OCI-LY7 (cell line): ENCODE results near the gene MAVS. TPM values are rescaled to one million over a fixed set of nuclear protein-coding genes. Genes with fewer than 3 reads are reported as not detected.

Source experiments
- BruUV-seq: library from RNA; stranded (reverse); fragments of 400-500 nt; replicated peaks from 2 replicates; lab custom pipeline; 2021; lab: Mats Ljungman, UMichigan
- CTCF ChIA-PET: fragments of 300-600 bp; sonication (Branson Sonifier 250); formaldehyde crosslinking; loops from one replicate; lab custom pipeline; 2022; ENCODE audit warnings: antibody characterized with exemption; ENCODE audit not compliant: unreplicated experiment; lab: Charles Lee
- POLR2A ChIA-PET: fragments of 300-600 bp; sonication (Branson Sonifier 250); formaldehyde crosslinking; loops from one replicate; lab custom pipeline; 2022; ENCODE audit warnings: antibody characterized with exemption; lab: Charles Lee
- DNase-seq: peaks from one replicate; pipeline ENCODE4 v3.0.0-alpha.2; 2015; ENCODE audit warnings: low spot score
- H2AFZ ChIP-seq: fragments of 200-600 bp; sonication (generic), shearing (Covaris generic); 2 replicates; pipeline ENCODE4 v1.6.1; 2014; ENCODE audit warnings: mild to moderate bottlenecking, antibody characterized with exemption, low read length, moderate library complexity
- H3K27ac ChIP-seq: fragments of 200-600 bp; sonication (generic); 2 replicates; pipeline ENCODE4 v1.5.1; 2014; ENCODE audit warnings: mixed run types, low read depth, mild to moderate bottlenecking, moderate library complexity, low read length, inconsistent platforms; ENCODE audit not compliant: poor library complexity, severe bottlenecking
- H3K36me3 ChIP-seq: fragments of 200-600 bp; sonication (generic); 2 replicates; pipeline ENCODE4 v1.6.1; 2014; ENCODE audit warnings: mild to moderate bottlenecking, antibody characterized with exemption, low read length, moderate library complexity, mixed read lengths; ENCODE audit not compliant: insufficient read depth
- H3K4me1 ChIP-seq: fragments of 200-600 bp; sonication (generic); 2 replicates; pipeline ENCODE4 v1.5.1; 2014; ENCODE audit warnings: mild to moderate bottlenecking, low read length; ENCODE audit not compliant: insufficient read depth, poor library complexity, severe bottlenecking
- H3K4me2 ChIP-seq: fragments of 200-600 bp; sonication (generic); 2 replicates; pipeline ENCODE4 v1.6.1; 2014; ENCODE audit warnings: mild to moderate bottlenecking, low read length
- H3K4me3 ChIP-seq: fragments of 200-600 bp; sonication (generic); 2 replicates; pipeline ENCODE4 v1.5.1; 2014; ENCODE audit warnings: mild to moderate bottlenecking, low read depth, low read length; ENCODE audit not compliant: poor library complexity, severe bottlenecking
- H3K79me2 ChIP-seq: fragments of 200-600 bp; sonication (generic); 2 replicates; pipeline ENCODE4 v1.6.1; 2016; ENCODE audit warnings: low read depth, mild to moderate bottlenecking, low read length, moderate library complexity, mixed read lengths; ENCODE audit not compliant: insufficient read depth
- H3K9me2 ChIP-seq: fragments of 200-600 bp; sonication (generic); 2 replicates; pipeline ENCODE4 v1.6.1; 2016; ENCODE audit warnings: mild to moderate bottlenecking, low read length, mixed read lengths; ENCODE audit not compliant: insufficient read depth
- H3K9me3 ChIP-seq: fragments of 200-600 bp; sonication (generic); 2 replicates; pipeline ENCODE4 v1.6.1; 2014; ENCODE audit warnings: mild to moderate bottlenecking, mixed run types, low read length, mixed read lengths
- H4K20me1 ChIP-seq: fragments of 200-600 bp; sonication (generic); 2 replicates; pipeline ENCODE4 v1.6.1; 2014; ENCODE audit warnings: mild to moderate bottlenecking, antibody characterized with exemption, low read length, moderate library complexity, mixed read lengths; ENCODE audit not compliant: insufficient read depth
- EZH2phosphoT487 ChIP-seq: fragments of 200-600 bp; sonication (generic); IDR thresholded peaks from 2 replicates; pipeline ENCODE4 v1.6.1; 2018; ENCODE audit warnings: low read depth, borderline replicate concordance, mild to moderate bottlenecking, mixed run types, antibody characterized with exemption, low read length, moderate library complexity, mixed read lengths
- intact Hi-C: fragments of 100-400 bp; cut with micrococcal nuclease; formaldehyde crosslinking; loops from one replicate; pipeline ENCODE4 v1.10.0; 2022; ENCODE audit not compliant: unreplicated experiment
- total RNA-seq, 2 experiments: library from RNA; depleted of rRNA in 1 of 2; stranded (reverse); fragments of >200 nt in 1 of 2; shearing (Covaris generic) in 1 of 2; gene quantifications; 2 replicates each; pipeline ENCODE4 v1.2.3, GENCODE V29; 2014 to 2022
- TF ChIP-seq, protein P1 (sequence below): fragments of 200-600 bp; sonication (generic); conservative IDR thresholded peaks from 2 replicates; pipeline ENCODE4 v1.5.1; 2014; ENCODE audit warnings: mild to moderate bottlenecking, antibody characterized with exemption, low read length, moderate library complexity, mixed read lengths

The MAVS gene
- total RNA-seq, 2 experiments from 2014 or later = 19.8 to 35.5 TPM

DNA sequence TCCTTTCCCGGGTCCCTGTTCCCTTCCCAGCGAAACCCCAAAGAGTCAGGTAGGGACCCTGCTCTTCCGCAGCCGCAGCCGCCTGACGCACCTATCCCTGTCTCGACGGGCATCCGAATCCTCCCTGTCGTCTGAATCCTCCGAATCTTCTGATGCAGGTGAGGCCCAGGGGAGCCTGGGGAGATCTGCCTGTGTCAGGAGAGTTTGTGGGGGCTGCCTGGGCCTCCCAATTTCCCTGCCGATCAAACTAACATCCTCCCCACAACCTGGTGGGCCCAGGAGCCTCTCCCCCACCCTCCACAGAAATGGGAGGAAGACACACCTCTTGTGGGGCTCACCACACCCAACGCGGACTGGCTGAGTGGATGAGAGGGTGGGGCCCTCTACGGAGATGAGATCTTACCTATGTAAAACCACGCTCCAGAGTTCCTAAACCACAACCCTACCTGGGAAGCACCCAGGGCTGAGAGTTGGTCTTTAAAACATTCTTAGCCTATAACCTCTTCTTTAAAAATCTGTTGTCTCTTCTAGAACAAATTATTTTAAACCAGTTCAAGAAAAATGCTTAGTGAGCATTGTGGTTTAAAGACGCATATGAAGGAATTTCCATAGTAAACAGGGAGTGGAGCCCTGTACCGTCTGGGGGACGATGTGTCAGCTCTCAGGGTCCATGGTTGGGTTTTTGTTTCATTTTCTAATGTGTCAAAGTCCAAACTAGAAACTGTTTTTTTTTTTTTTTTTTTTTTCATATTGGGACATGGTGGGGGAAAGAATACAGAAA, 48.9 kb upstream of the MAVS start:
- no TSS peak for BruUV-seq
- intact Hi-C loops = loop anchor here (2.0 kb wide), 1 partner anchor 49 kb away; the partner anchor contains the start of gene MAVS
- H3K4me1 ChIP-seq = peaks cover 47% of the 10 kb centered on the region
- no peaks in the 10 kb centered on the region; the same call in 1 of the 2 replicates for H4K20me1 ChIP-seq
- H3K36me3 ChIP-seq = peaks cover 47% of the 10 kb centered on the region
- no peak for TF ChIP-seq EZH2phosphoT487
- TF ChIP-seq, protein P1, sequence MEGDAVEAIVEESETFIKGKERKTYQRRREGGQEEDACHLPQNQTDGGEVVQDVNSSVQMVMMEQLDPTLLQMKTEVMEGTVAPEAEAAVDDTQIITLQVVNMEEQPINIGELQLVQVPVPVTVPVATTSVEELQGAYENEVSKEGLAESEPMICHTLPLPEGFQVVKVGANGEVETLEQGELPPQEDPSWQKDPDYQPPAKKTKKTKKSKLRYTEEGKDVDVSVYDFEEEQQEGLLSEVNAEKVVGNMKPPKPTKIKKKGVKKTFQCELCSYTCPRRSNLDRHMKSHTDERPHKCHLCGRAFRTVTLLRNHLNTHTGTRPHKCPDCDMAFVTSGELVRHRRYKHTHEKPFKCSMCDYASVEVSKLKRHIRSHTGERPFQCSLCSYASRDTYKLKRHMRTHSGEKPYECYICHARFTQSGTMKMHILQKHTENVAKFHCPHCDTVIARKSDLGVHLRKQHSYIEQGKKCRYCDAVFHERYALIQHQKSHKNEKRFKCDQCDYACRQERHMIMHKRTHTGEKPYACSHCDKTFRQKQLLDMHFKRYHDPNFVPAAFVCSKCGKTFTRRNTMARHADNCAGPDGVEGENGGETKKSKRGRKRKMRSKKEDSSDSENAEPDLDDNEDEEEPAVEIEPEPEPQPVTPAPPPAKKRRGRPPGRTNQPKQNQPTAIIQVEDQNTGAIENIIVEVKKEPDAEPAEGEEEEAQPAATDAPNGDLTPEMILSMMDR = no peak
- H3K9me3 ChIP-seq = no peaks in the 10 kb centered on the region
- H3K4me2 ChIP-seq = peak overlapping the region; percentile 100
- no peaks in the 10 kb centered on the region for H3K9me2 ChIP-seq
- H3K79me2 ChIP-seq = peaks cover 31% of the 10 kb centered on the region
- H2AFZ ChIP-seq = no peak overlapping the region; the same call in 1 of the 2 replicates
- peak; percentile 65 for DNase-seq
- ChIA-PET CTCF (no interaction called here), POLR2A (no interaction called here)
- peak overlapping the region; percentile 83 for H3K27ac ChIP-seq
- peak overlapping the region; percentile 91 for H3K4me3 ChIP-seq

DNA sequence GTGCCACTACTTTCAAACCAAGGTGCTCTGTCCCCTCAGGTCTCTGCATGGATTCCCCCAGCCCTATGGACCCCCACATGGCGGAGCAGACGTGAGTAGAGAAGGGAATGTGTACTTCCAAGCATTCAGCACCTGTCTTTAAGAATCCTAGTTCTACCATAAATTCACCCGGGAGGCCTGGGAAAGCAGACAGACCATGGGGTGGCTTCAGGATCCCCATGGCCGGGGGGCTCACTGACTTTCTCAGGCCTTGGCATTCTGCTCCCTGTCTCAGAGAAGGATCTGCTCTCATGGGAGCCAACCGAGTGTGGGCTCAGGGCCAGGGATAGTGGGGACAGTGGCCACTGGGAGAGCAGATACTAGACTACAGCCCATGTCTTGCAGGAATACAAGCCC, 48.3 kb upstream of the MAVS start:
- ChIA-PET POLR2A (no interaction called here), CTCF (interaction anchor here (1.9 kb wide), 1 partner anchor 22 kb away, joined by 9 read pairs; the partner anchor contains the start of gene AP5S1)
- peaks cover 53% of the 10 kb centered on the region for H3K36me3 ChIP-seq
- intact Hi-C loops = no loop called here
- no peak for DNase-seq
- peak overlapping the region; percentile 91 for H3K4me3 ChIP-seq
- BruUV-seq = TSS peak; percentile 64
- H3K4me2 ChIP-seq = peak overlapping the region; percentile 100
- peaks cover 47% of the 10 kb centered on the region for H3K4me1 ChIP-seq
- H3K9me3 ChIP-seq = no peaks in the 10 kb centered on the region
- no peaks in the 10 kb centered on the region; the same call in 1 of the 2 replicates for H4K20me1 ChIP-seq
- no peak for TF ChIP-seq EZH2phosphoT487
- TF ChIP-seq, protein P1 = no peak
- no peak overlapping the region for H2AFZ ChIP-seq
- H3K9me2 ChIP-seq = no peaks in the 10 kb centered on the region
- H3K27ac ChIP-seq = peak overlapping the region; percentile 83
- peaks cover 31% of the 10 kb centered on the region for H3K79me2 ChIP-seq

DNA sequence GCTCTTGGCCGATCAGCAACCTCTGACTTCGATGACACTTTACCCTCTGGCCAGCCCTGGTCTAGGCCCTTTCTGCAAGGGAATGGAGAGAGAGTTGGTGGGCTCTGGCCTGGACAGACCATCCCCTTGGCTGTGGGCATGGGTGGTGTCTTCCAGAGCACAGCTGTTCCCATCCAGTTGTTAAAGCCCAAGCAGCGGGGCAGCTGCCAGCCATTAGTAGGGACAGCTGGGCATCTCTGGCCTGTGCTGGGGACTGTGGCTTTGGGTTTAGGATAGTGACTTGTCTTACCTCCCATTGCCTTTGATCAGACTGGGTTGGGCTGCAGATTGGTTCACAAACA, 47.8 kb upstream of the MAVS start:
- H4K20me1 ChIP-seq = no peaks in the 10 kb centered on the region; the same call in 1 of the 2 replicates
- H2AFZ ChIP-seq = no peak overlapping the region; the same call in 1 of the 2 replicates
- intact Hi-C loops = no loop called here
- H3K79me2 ChIP-seq = peaks cover 31% of the 10 kb centered on the region
- peak overlapping the region; percentile 100 for H3K4me2 ChIP-seq
- peaks cover 58% of the 10 kb centered on the region for H3K36me3 ChIP-seq
- H3K9me2 ChIP-seq = no peaks in the 10 kb centered on the region
- H3K4me1 ChIP-seq = peaks cover 47% of the 10 kb centered on the region
- no peak for DNase-seq
- POLR2A ChIA-PET = no interaction called here
- H3K27ac ChIP-seq = peak overlapping the region; percentile 83
- H3K9me3 ChIP-seq = no peaks in the 10 kb centered on the region
- TF ChIP-seq, protein P1 = no peak
- no peak for TF ChIP-seq EZH2phosphoT487
- BruUV-seq = no TSS peak
- CTCF ChIA-PET = interaction anchor here (1.9 kb wide), 1 partner anchor 21 kb away, joined by 9 read pairs; the partner anchor contains the start of gene AP5S1
- H3K4me3 ChIP-seq = peak overlapping the region; percentile 91
